Brain microvascular endothelial cell (primary cell): Measurements from ENCODE around the gene GPR146.

Experiments
- DNase-seq: peaks from one replicate; pipeline ENCODE4 v3.0.0-alpha.2; 2020
- H3K27ac ChIP-seq: fragments of 250-450 bp; sonication (Bioruptor Pico); 2 replicates; pipeline ENCODE4 v1.5.1; 2020; ENCODE audit warnings: mild to moderate bottlenecking, moderate library complexity
- H3K27me3 ChIP-seq: fragments of 250-450 bp; sonication (Bioruptor Pico); replicated peaks from 2 replicates; pipeline ENCODE4 v1.5.1; 2020; ENCODE audit warnings: mild to moderate bottlenecking
- H3K36me3 ChIP-seq: fragments of 250-450 bp; sonication (Bioruptor Pico); replicated peaks from 2 replicates; pipeline ENCODE4 v1.5.1; 2020; ENCODE audit warnings: mild to moderate bottlenecking
- H3K4me3 ChIP-seq: 2 replicates; pipeline ENCODE4 v1.5.1; 2011; ENCODE audit warnings: low read depth, mild to moderate bottlenecking, control low read depth, low read length, moderate library complexity
- CTCF ChIP-seq: IDR thresholded peaks from 2 replicates; pipeline ENCODE4 v1.5.1; 2011; ENCODE audit warnings: low read depth, mild to moderate bottlenecking, moderate library complexity, low read length, control low read depth, inconsistent platforms; ENCODE audit errors: missing control alignments
- in situ Hi-C: cut with HindIII; loops from 2 replicates; pipeline ENCODE4 v1.10.0; 2017; ENCODE audit warnings: low sequenced_read_pairs, low pct_ligation_motif_present

Gene GPR146

GRCh38 chr7:1063361-1063760 is 19.0 kb downstream of the GPR146 start:
- no peak for DNase-seq
- in situ Hi-C loops = no loop called here
- Histone ChIP-seq H3K27ac (no peak overlapping the region), H3K36me3 (no peaks in the 10 kb centered on the region), H3K4me3 (no peak overlapping the region), H3K27me3 (no peaks in the 10 kb centered on the region)
- TF ChIP-seq CTCF = no peak

DNA sequence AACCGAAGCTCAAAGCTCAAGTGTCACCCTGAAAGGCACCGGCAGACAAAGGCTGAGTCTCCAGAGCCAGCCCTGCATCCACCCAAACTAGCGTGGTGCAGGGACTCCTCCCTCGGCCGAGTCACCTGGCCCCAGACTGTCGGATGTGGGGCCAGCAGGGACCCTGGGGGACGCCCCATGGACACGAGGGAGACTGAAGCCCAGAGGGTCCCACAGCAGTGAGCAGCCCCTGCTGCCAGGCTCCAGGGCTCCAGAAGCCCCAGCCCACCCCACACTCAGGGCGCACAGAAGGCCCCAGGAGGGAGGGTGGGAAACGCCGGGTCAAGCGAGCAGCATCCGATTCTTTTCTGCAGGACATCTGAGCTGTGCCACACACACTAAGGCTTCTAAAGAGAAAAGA is 20.2 kb downstream of the GPR146 start:
- H3K36me3 ChIP-seq = no peaks in the 10 kb centered on the region
- no peak overlapping the region for H3K27ac ChIP-seq
- in situ Hi-C loops = no loop called here
- no peak for TF ChIP-seq CTCF
- no peaks in the 10 kb centered on the region for H3K27me3 ChIP-seq
- DNase-seq = no peak
- H3K4me3 ChIP-seq = no peak overlapping the region

- Histone ChIP-seq H3K27ac (no peak overlapping the region), H3K27me3 (no peaks in the 10 kb centered on the region), H3K36me3 (no peaks in the 10 kb centered on the region), H3K4me3 (no peak overlapping the region)
- in situ Hi-C loops = no loop called here
- no peak for DNase-seq
- TF ChIP-seq CTCF = no peak
Observed at GRCh38 chr7:1065263-1065584, 20.9 kb downstream of the GPR146 start.

DNA sequence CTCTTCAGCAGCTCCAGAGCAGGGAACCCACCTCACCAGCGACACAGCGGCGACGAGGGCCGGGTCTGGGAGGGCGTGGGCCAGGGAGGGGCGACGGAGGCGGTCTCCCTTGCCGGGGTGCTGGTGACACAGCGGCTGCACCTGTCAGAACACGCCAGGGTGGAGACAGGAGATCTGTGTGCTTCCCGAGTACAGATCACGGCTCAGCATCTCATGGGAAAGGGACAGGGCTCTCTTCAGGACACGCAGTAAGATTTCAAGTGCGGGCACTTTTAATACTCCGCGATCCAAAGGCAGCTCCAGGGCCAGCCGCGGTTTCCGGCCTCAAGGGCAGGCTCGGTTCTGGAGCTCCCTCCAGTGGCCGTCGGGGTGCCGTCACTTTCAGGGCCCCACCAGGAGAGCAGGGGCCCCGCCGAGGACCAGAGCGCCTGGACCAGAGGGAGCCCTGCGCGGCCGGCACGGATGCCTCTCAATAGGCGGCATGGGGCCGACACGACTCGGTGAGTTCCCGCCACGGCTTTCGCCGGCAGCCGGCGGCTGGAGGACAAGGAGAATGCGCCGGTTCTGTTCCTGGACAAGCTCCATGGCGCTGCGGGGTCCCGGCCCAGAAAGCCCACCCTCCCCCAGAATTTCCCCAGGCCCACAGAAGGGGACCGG is 21.4 kb downstream of the GPR146 start:
- in situ Hi-C loops = no loop called here
- no peak overlapping the region for H3K4me3 ChIP-seq

GRCh38 chr7:1066242-1066588 is 21.9 kb downstream of the GPR146 start:
- no peak for TF ChIP-seq CTCF
- in situ Hi-C loops = no loop called here
- no peak for DNase-seq

More for the DNA sequence above, 21.4 kb downstream of the GPR146 start:
- Histone ChIP-seq H3K36me3 (no peaks in the 10 kb centered on the region), H3K27ac (no peak overlapping the region), H3K27me3 (no peaks in the 10 kb centered on the region)
- DNase-seq = peak; percentile 68
- TF ChIP-seq CTCF = peak; percentile 93

DNA sequence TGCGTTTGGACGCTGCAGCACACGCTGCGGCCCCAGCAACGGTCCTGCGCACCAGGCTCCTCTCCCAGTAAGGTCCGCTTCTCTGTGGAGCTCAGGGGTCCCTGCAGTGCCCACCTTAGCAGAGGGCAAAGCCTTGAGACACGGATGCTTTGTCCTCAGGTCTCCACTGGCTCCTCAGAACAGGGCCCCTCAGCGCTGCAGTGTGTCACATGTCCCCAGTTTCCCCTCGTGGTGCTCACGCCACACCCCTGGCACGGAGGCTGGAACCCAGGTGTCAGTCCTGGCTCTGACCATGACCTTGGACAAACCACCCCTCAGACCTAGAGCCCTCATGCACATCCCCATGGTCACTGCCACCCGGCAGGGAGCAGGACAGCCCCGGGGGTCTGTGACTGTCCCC is 23.7 kb downstream of the GPR146 start:
- in situ Hi-C loops = no loop called here

More at GRCh38 chr7:1066242-1066588, 21.9 kb downstream of the GPR146 start:
- no peak overlapping the region for H3K27ac ChIP-seq
- H3K36me3 ChIP-seq = no peaks in the 10 kb centered on the region
- no peak overlapping the region for H3K4me3 ChIP-seq
- H3K27me3 ChIP-seq = no peaks in the 10 kb centered on the region

More for the DNA sequence above, 23.7 kb downstream of the GPR146 start:
- DNase-seq = no peak
- no peak overlapping the region for H3K4me3 ChIP-seq
- no peaks in the 10 kb centered on the region for H3K27me3 ChIP-seq
- no peak for TF ChIP-seq CTCF
- no peak overlapping the region for H3K27ac ChIP-seq
- H3K36me3 ChIP-seq = no peaks in the 10 kb centered on the region
